Keratinocyte (primary cell): ENCODE measurements around the gene ANKS1B. TPM values are rescaled to one million over a fixed set of nuclear protein-coding genes. Genes with fewer than 3 reads are reported as not detected.

ENCODE experiments used
- DNase-seq: peaks from one replicate; pipeline ENCODE4 v3.0.0-alpha.2; 2011; ENCODE audit warnings: low read depth, missing footprints, low spot score
- FAIRE-seq: peaks from 2 replicates; lab custom pipeline; 2011; peaks lifted over from hg19 to GRCh38; lab: Jason Lieb, UNC
- H2AFZ ChIP-seq: 2 replicates; pipeline ENCODE4 v1.6.0; 2012; ENCODE audit warnings: low read length, control low read depth, inconsistent platforms; ENCODE audit not compliant: control insufficient read depth
- H3K27ac ChIP-seq: 2 replicates; pipeline ENCODE4 v1.5.1; 2011; ENCODE audit warnings: low read length; ENCODE audit not compliant: control insufficient read depth, insufficient read depth
- H3K27me3 ChIP-seq: 3 replicates; pipeline ENCODE4 v1.6.0; 2011; ENCODE audit warnings: low read length; ENCODE audit not compliant: control insufficient read depth, insufficient read depth; ENCODE audit errors: extremely low read depth
- H3K36me3 ChIP-seq, 2 experiments: 2 replicates in 1 of 2; 3 replicates in 1 of 2; pipeline ENCODE4 v1.5.1; 2011; ENCODE audit warnings: low read length in 2 of 2, mild to moderate bottlenecking in 1 of 2; ENCODE audit not compliant: control insufficient read depth in 2 of 2, insufficient read depth in 2 of 2; ENCODE audit errors: extremely low read depth in 1 of 2
- H3K4me1 ChIP-seq: 3 replicates; pipeline ENCODE4 v1.5.1; 2011; ENCODE audit warnings: low read length; ENCODE audit not compliant: control insufficient read depth, insufficient read depth; ENCODE audit errors: extremely low read depth
- H3K4me2 ChIP-seq: 3 replicates; pipeline ENCODE4 v1.6.0; 2011; ENCODE audit warnings: low read depth, low read length; ENCODE audit not compliant: control insufficient read depth, insufficient read depth; ENCODE audit errors: extremely low read depth
- H3K4me3 ChIP-seq, 3 experiments: fragments of 200-600 bp in 1 of 3; sonication (generic) in 1 of 3; 2 replicates in 2 of 3; 3 replicates in 1 of 3; pipeline ENCODE4 v1.5.1; 2011 to 2016; ENCODE audit warnings: low read length in 3 of 3, mild to moderate bottlenecking in 3 of 3, control low read depth in 2 of 3, inconsistent platforms in 1 of 3, low read depth in 1 of 3, mixed read lengths in 1 of 3, mixed run types in 1 of 3, moderate library complexity in 1 of 3; ENCODE audit not compliant: control insufficient read depth in 2 of 3, insufficient read depth in 2 of 3; ENCODE audit errors: extremely low read depth in 1 of 3
- H3K79me2 ChIP-seq: 2 replicates; pipeline ENCODE4 v1.6.0; 2012; ENCODE audit warnings: low read length; ENCODE audit not compliant: control insufficient read depth, insufficient read depth
- H3K9ac ChIP-seq: 3 replicates; pipeline ENCODE4 v1.6.0; 2011; ENCODE audit warnings: low read length; ENCODE audit not compliant: control insufficient read depth, insufficient read depth; ENCODE audit errors: extremely low read depth
- H3K9me1 ChIP-seq: 3 replicates; pipeline ENCODE4 v1.6.0; 2011; ENCODE audit warnings: low read length; ENCODE audit not compliant: control insufficient read depth, insufficient read depth; ENCODE audit errors: extremely low read depth
- H3K9me3 ChIP-seq: 2 replicates; pipeline ENCODE4 v1.5.1; 2012; ENCODE audit warnings: low read depth, low read length; ENCODE audit not compliant: control insufficient read depth
- H4K20me1 ChIP-seq: 3 replicates; pipeline ENCODE4 v1.6.0; 2011; ENCODE audit warnings: low read length; ENCODE audit not compliant: control insufficient read depth, insufficient read depth; ENCODE audit errors: extremely low read depth
- EZH2 ChIP-seq: IDR thresholded peaks from one replicate; pipeline ENCODE4 v1.6.1; 2012; ENCODE audit warnings: inconsistent platforms, mild to moderate bottlenecking, low read length, moderate library complexity
- dilution Hi-C: fragments of 300-500 bp; cut with MboI; formaldehyde crosslinking; loops from one replicate; pipeline ENCODE4 v1.7.0; 2020; ENCODE audit warnings: low sequenced_read_pairs; ENCODE audit not compliant: extremely low pct_ligation_motif_present
- polyA plus RNA-seq, 5 experiments: library from polyadenylated mRNA; depleted of rRNA in 3 of 5; stranded (reverse) in 3 of 5; stranded (forward) in 1 of 5; unstranded in 1 of 5; fragments of >200 nt; gene quantifications; 1 replicate in 1 of 5; 2 replicates in 3 of 5; 3 replicates in 1 of 5; pipeline versions ENCODE4 v1.2.1 to v1.2.3, GENCODE V29; 2011 to 2012; ENCODE audit warnings: missing spikeins in 2 of 5, low read depth in 1 of 5, low replicate concordance in 1 of 5
- TF ChIP-seq, protein P1 (sequence below), 3 experiments: IDR thresholded peaks in 1 of 3; conservative IDR thresholded peaks in 1 of 3; optimal IDR thresholded peaks in 1 of 3; 2 replicates in 2 of 3; 3 replicates in 1 of 3; pipeline versions ENCODE3 to v1.5.1; 2011; ENCODE audit warnings: low read length in 3 of 3, mild to moderate bottlenecking in 3 of 3, moderate library complexity in 2 of 3, control low read depth in 1 of 3, inconsistent platforms in 1 of 3; ENCODE audit not compliant: insufficient read depth in 2 of 3; ENCODE audit errors: extremely low read depth in 1 of 3

The ANKS1B gene
- polyA plus RNA-seq, 1 donor (not counting 4 experiments of a cell fraction or from before 2014, with no cell fraction given): not detected

DNA sequence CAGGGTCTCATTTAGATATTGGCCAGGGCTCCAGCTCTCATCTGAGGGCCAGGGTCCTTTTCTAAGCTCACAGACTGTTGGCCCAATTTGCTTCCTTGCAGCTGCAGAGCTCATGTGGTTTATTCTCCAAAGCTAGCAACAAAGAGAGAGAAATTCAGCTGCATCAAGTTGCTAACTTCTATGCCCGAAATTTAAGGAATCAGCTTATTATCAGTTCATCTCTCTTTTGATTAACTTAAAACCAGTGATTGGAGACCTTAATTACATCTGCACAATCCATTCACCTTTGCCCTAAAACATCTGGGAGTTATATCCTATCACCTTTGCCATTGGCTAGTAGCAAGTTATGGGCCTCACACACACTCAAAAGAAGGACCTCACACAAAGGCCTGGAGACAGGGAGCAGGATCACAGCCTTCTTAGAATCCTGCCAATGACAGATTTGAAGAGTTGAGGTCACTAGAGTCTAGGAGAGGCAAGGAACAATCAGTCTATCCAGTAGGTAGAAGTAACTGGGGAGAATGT, 596.0 kb downstream of the ANKS1B start:
- Histone ChIP-seq H3K36me3 (no peaks in the 10 kb centered on the region), H3K4me3 (no peak overlapping the region), H3K9ac (no peak overlapping the region), H3K9me3 (no peaks in the 10 kb centered on the region), H3K27me3 (no peaks in the 10 kb centered on the region), H3K9me1 (no peaks in the 10 kb centered on the region), H4K20me1 (no peaks in the 10 kb centered on the region), H3K4me2 (no peak overlapping the region), H2AFZ (no peak overlapping the region), H3K4me1 (no peaks in the 10 kb centered on the region), H3K79me2 (no peaks in the 10 kb centered on the region), H3K27ac (no peak overlapping the region)
- dilution Hi-C loops: loop anchor here (25.0 kb wide), 1 partner anchor 374 kb away; no protein-coding TSS in a partner anchor
- DNase-seq (no peak), FAIRE-seq (no peak)
- TF ChIP-seq EZH2: no peak
- TF ChIP-seq, protein P1, sequence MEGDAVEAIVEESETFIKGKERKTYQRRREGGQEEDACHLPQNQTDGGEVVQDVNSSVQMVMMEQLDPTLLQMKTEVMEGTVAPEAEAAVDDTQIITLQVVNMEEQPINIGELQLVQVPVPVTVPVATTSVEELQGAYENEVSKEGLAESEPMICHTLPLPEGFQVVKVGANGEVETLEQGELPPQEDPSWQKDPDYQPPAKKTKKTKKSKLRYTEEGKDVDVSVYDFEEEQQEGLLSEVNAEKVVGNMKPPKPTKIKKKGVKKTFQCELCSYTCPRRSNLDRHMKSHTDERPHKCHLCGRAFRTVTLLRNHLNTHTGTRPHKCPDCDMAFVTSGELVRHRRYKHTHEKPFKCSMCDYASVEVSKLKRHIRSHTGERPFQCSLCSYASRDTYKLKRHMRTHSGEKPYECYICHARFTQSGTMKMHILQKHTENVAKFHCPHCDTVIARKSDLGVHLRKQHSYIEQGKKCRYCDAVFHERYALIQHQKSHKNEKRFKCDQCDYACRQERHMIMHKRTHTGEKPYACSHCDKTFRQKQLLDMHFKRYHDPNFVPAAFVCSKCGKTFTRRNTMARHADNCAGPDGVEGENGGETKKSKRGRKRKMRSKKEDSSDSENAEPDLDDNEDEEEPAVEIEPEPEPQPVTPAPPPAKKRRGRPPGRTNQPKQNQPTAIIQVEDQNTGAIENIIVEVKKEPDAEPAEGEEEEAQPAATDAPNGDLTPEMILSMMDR (optimal IDR thresholded peaks at IDR 0.05 in 1 of 3, IDR thresholded peaks at IDR 0.05 in 1 of 3, conservative IDR thresholded peaks at IDR 0.05 in 1 of 3; ENCODE audit: extremely low read depth in 1 of 3, insufficient read depth in 2 of 3, low read length in 3 of 3): no peak

DNA sequence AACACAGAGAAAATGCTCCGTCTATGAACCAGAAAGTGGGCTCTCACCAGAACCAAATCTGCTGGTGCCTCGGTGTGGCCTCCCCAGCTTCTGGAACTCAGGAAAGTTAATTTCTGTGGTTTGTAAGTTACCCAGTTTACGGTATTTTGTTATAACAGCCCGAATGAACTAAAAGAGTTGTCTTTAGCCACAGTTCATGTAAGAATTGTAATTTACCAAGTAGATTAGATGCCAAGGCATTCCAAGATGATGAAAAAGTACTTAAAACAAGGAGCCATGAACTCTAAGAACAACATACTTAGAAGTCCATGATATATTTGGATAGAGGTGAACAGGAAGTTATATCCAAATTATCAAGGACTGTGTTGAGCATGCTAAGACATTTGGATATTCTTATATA, 597.1 kb downstream of the ANKS1B start:
- TF ChIP-seq, protein P1 (optimal IDR thresholded peaks at IDR 0.05 in 1 of 3, IDR thresholded peaks at IDR 0.05 in 1 of 3, conservative IDR thresholded peaks at IDR 0.05 in 1 of 3; ENCODE audit: extremely low read depth in 1 of 3, insufficient read depth in 2 of 3, low read length in 3 of 3): no peak
- DNase-seq (no peak), FAIRE-seq (no peak)
- Histone ChIP-seq H3K27me3 (no peaks in the 10 kb centered on the region), H3K4me2 (no peak overlapping the region), H3K9me1 (no peaks in the 10 kb centered on the region), H3K36me3 (no peaks in the 10 kb centered on the region), H3K9ac (no peak overlapping the region), H2AFZ (no peak overlapping the region), H3K9me3 (no peaks in the 10 kb centered on the region), H3K79me2 (no peaks in the 10 kb centered on the region), H4K20me1 (no peaks in the 10 kb centered on the region), H3K27ac (no peak overlapping the region), H3K4me3 (no peak overlapping the region), H3K4me1 (no peaks in the 10 kb centered on the region)
- dilution Hi-C loops: loop anchor here (25.0 kb wide), 1 partner anchor 375 kb away; no protein-coding TSS in a partner anchor
